Mammary epithelial cell (primary cell): ENCODE measurements around the gene DPP8.

Experiments
- EZH2 ChIP-seq: IDR thresholded peaks from 2 replicates; pipeline ENCODE4 v1.6.1; 2012; ENCODE audit warnings: low read length, inconsistent platforms, borderline replicate concordance
- TF ChIP-seq, protein P1 (sequence below), 2 donors: IDR thresholded peaks in 1 of 2; conservative IDR thresholded peaks in 1 of 2; 2 replicates each; pipeline ENCODE4 v1.5.1; 2011 to 2012; ENCODE audit warnings: inconsistent platforms in 2 of 2, low read length in 2 of 2, mild to moderate bottlenecking in 2 of 2, control low read depth in 1 of 2, low read depth in 1 of 2; ENCODE audit not compliant: insufficient read depth in 1 of 2; ENCODE audit errors: extremely low read depth in 1 of 2

DNA sequence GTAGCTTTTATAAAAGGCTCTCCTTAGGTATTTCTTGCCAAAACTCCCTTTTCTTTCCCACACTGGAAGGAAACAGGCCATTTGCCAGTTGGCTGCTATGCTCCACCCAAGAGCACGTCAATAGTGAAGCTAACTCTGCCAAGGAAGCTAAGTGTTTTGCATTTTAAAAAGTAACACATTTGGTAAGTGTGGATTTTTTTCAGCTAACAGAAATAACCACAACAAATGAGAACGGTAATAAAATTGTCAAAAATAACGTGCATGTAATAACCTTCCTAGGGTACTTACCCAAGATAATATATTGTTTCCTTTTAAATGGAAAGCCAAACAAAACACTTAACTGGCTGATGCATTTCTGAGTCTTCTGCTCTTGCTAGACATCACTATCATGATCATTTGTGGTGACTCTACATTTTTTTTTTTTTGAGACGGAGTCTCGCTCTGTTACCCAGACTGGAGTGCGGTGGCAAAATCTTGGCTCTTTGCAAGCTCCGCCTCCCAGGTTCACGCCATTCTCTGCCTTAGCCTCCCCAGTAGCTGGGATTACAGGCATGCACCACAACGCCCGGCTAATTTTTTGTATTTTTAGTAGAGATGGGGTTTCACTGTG is 4.6 kb downstream of the DPP8 start:
- TF ChIP-seq, protein P1, sequence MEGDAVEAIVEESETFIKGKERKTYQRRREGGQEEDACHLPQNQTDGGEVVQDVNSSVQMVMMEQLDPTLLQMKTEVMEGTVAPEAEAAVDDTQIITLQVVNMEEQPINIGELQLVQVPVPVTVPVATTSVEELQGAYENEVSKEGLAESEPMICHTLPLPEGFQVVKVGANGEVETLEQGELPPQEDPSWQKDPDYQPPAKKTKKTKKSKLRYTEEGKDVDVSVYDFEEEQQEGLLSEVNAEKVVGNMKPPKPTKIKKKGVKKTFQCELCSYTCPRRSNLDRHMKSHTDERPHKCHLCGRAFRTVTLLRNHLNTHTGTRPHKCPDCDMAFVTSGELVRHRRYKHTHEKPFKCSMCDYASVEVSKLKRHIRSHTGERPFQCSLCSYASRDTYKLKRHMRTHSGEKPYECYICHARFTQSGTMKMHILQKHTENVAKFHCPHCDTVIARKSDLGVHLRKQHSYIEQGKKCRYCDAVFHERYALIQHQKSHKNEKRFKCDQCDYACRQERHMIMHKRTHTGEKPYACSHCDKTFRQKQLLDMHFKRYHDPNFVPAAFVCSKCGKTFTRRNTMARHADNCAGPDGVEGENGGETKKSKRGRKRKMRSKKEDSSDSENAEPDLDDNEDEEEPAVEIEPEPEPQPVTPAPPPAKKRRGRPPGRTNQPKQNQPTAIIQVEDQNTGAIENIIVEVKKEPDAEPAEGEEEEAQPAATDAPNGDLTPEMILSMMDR (conservative IDR thresholded peaks at IDR 0.05 in 1 of 2, IDR thresholded peaks at IDR 0.05 in 1 of 2; ENCODE audit: extremely low read depth in 1 of 2, insufficient read depth in 1 of 2, low read depth in 1 of 2, low read length in 2 of 2) = no peak
- no peak for TF ChIP-seq EZH2
